Adipocyte (in vitro differentiated cells): Measurements from ENCODE around the gene ZBTB39.

Experiments used
- DNase-seq: peaks from one replicate; pipeline ENCODE4 v3.0.0-alpha.2; 2015; ENCODE audit warnings: low read depth
- H3K27me3 ChIP-seq: replicated peaks from 2 replicates; pipeline ENCODE4 v1.7.0; 2013; ENCODE audit warnings: mild to moderate bottlenecking, low read length, moderate library complexity; ENCODE audit not compliant: control insufficient read depth, insufficient read depth
- H3K36me3 ChIP-seq: 2 replicates; pipeline ENCODE4 v1.7.0; 2013; ENCODE audit warnings: low read length, mild to moderate bottlenecking, moderate library complexity; ENCODE audit not compliant: control insufficient read depth, insufficient read depth, severe bottlenecking
- H3K4me1 ChIP-seq: 2 replicates; pipeline ENCODE4 v1.7.0; 2013; ENCODE audit warnings: mild to moderate bottlenecking, low read length, moderate library complexity; ENCODE audit not compliant: control insufficient read depth, insufficient read depth
- H3K4me3 ChIP-seq: 2 replicates; pipeline ENCODE4 v1.7.0; 2013; ENCODE audit warnings: mild to moderate bottlenecking, low read length, moderate library complexity
- H3K9ac ChIP-seq: 2 replicates; pipeline ENCODE4 v1.7.0; 2013; ENCODE audit warnings: mild to moderate bottlenecking, low read length, moderate library complexity
- H3K9me3 ChIP-seq: 2 replicates; pipeline ENCODE4 v1.7.0; 2013; ENCODE audit warnings: mild to moderate bottlenecking, low read length, moderate library complexity; ENCODE audit not compliant: control insufficient read depth

ZBTB39 gene

DNA sequence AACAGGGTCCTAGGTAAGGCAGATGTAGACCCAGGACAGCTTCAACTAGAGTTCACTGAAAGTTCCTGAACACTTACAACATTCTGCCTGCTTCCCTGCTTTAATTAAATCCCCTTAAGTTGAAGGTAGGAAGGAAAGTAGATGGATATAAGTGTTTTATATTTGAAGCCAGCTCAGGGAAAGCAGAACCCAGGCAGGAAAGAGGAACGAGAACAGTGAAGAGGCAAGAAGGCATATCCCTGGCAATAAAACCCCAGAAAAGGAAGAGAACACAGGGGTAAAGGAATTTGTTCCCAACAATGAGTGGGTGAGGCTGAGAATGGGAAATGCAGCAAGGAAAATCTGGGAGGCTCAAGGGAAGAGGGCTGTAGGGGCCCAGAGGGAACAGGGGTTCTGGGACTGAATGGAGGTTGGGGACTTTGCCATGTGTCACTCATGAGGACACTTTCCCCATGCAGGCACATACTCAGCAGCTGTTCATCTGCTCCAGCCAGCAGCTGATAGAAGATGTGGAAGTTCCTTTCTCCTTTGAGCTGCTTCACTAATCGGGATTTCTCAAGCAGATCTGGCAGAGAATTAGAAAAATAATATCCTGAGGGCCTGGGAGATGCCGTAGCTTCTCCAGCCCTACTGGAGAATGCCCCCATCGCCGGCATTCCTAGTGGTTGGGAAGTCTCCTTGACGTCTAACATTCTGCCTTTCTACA lies 39.9 kb upstream of the ZBTB39 start:
- Histone ChIP-seq H3K4me3 (no peak overlapping the region), H3K36me3 (no peaks in the 10 kb centered on the region), H3K27me3 (peaks cover 73% of the 10 kb centered on the region), H3K4me1 (no peaks in the 10 kb centered on the region), H3K9ac (no peak overlapping the region), H3K9me3 (no peaks in the 10 kb centered on the region)
- DNase-seq: no peak

DNA sequence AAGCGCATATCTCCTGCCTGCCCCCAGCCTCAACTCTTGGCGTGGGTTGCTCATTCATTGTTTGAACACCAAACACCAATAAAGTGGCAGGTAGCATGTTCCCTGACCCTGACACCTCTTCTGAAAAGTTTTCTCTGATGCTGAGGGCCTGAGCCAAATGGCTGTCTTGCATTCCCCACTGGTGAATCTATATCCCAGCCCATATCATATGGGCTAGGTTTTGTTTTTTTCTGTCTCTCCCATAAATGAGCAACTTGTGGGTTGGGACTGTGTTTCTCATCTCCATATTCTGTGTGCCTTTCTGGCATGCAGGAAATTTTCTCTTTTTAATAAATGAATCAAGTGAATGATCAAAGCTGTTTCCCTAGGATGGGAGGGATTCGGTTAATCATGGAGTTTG lies 38.5 kb upstream of the ZBTB39 start:
- H3K9me3 ChIP-seq: no peaks in the 10 kb centered on the region
- no peak for DNase-seq
- no peak overlapping the region for H3K9ac ChIP-seq
- no peaks in the 10 kb centered on the region for H3K4me1 ChIP-seq
- no peak overlapping the region for H3K4me3 ChIP-seq
- H3K36me3 ChIP-seq: no peaks in the 10 kb centered on the region
- peaks cover 84% of the 10 kb centered on the region for H3K27me3 ChIP-seq

DNA sequence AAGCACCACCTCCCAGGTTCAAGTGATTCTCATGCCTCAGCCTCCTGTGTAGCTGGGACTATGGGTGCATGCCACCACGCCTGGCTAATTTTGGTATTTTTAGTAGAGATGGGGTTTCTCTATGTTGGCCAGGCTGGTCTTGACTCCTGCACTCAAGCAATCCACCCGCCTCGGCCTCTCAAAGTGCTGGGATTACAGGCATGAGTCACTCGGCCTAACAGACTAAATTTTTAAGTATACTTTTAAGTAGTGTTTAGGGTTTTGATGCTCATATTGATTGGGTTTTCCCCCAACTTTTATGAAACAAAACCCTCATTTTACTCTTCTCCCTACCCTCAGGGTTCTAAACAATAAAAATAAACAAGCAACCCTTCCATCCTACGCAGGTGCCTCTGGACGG lies 38.1 kb upstream of the ZBTB39 start:
- no peak for DNase-seq
- Histone ChIP-seq H3K4me1 (no peaks in the 10 kb centered on the region), H3K9me3 (no peaks in the 10 kb centered on the region), H3K4me3 (no peak overlapping the region), H3K9ac (no peak overlapping the region), H3K36me3 (no peaks in the 10 kb centered on the region), H3K27me3 (peaks cover 84% of the 10 kb centered on the region)

DNA sequence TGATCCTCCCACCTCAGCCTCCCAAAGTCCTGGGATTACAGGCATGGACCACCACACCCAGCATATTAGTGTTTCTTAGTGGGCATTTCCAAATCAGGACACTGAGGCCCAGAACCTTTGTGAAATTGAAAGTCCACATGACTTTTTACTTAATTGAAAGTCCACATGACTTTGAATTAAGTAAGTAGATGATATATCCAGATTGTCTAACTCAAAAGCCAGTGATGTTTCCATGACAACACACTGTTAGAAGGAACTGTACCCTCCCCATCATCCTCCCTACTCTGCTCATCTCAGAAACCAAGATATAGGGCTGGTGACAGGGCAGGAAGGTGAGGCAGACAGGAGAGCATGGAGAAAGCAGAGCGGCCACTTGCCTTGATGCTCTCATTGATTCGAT lies 36.3 kb upstream of the ZBTB39 start:
- peaks cover 90% of the 10 kb centered on the region for H3K27me3 ChIP-seq
- no peaks in the 10 kb centered on the region for H3K9me3 ChIP-seq
- no peak overlapping the region for H3K4me3 ChIP-seq
- no peak for DNase-seq
- H3K36me3 ChIP-seq: no peaks in the 10 kb centered on the region
- H3K9ac ChIP-seq: no peak overlapping the region
- no peaks in the 10 kb centered on the region for H3K4me1 ChIP-seq

DNA sequence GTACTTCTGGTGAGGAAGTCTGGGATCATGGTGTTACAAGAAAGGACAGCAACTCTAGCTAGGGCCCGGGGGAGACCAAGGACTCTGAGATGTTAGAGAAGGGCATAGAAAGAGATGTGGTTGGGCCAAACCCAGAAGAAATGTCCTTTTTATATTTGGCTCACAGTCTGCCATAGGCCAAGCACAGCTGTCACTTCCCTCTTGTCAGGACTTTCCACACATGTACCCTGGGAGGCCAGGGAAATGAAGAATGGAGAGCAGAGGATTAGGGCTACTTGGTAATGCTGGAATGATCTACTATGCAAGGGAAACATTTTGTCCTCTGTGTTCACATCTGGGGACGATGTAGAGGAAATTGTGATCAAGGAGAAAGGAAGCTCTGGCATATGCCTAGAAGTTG lies 34.4 kb upstream of the ZBTB39 start:
- Histone ChIP-seq H3K27me3 (peaks cover 85% of the 10 kb centered on the region), H3K4me3 (no peak overlapping the region), H3K36me3 (no peaks in the 10 kb centered on the region), H3K9me3 (no peaks in the 10 kb centered on the region), H3K4me1 (no peaks in the 10 kb centered on the region), H3K9ac (no peak overlapping the region)
- DNase-seq: no peak

DNA sequence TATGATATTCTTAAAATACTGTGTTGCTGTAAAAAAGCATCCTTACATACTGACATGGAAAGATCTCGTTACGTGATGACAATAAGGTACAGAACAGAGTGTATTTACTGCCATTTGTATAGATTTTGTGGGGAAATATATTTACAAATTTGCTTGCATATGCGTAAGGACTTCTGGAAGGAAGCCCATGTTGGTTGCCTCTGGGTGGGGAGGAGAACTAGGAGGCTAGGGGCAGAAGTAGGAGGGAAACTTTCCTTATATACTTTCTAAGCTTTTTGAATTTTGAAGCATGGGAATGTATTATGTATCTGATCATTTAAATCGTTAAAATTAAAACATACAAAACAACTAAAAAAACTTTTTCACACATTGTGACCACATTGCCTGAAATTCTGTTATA lies 33.9 kb upstream of the ZBTB39 start:
- Histone ChIP-seq H3K36me3 (no peaks in the 10 kb centered on the region), H3K4me1 (no peaks in the 10 kb centered on the region), H3K9me3 (no peaks in the 10 kb centered on the region), H3K9ac (no peak overlapping the region), H3K27me3 (peaks cover 85% of the 10 kb centered on the region), H3K4me3 (no peak overlapping the region)
- DNase-seq: no peak

DNA sequence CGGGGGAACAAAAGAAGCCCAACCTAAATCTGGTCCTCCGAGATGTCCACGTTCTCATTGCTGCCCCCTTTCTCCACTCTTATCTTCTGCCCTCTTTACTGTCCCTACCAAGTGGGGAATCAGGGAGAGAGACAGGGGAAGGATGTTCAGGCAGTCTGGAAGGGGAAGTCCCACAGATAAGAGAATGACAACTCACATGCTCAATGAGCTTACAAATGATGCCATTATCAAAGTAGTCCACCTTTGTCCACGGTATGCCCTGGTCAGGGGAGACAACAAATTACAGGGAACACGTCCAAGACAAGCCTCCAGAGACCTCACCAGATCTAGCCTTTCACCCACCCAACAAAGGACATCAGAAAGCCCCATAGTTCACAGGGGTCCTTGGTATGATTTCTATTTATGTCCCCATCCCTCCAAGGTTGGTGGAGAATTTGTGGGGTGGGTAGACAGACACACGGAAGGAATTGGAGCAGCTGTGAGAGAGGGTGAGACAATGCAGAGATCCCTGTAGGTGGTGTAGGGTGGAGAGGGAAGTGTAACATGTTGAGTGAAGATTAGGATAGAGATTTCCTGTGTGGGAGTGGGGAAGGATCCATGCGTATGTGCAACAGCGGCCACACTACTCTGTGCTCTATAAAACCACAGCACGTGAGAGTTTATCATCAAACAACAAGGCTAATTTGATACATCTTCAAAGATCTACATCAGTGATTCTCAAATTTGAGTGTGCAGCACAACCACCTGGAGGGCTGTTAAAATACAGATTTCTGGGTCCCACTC lies 32.9 kb upstream of the ZBTB39 start:
- Histone ChIP-seq H3K4me3 (no peak overlapping the region), H3K9ac (no peak overlapping the region), H3K9me3 (no peaks in the 10 kb centered on the region), H3K27me3 (peaks cover 81% of the 10 kb centered on the region), H3K36me3 (no peaks in the 10 kb centered on the region), H3K4me1 (no peaks in the 10 kb centered on the region)
- no peak for DNase-seq

DNA sequence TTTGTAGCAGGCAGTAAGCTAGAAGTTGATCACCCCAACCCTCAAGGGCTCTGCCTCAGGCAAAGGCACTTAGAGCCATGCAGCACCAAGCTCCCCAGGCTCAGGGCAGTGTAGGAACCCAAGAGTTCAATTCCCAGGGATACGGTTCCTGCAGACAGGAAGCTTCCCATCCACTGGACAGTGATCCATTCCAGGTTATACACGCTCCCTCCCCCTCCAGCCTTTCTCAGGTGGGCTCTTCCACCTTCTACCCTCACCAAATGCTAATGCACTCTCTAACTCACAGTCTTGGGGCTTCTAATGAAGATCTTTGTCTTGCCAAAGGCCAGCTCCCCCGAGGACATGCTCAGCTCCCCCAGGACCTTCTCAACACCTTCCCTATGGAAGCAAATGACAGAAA lies 30.9 kb upstream of the ZBTB39 start:
- no peak for DNase-seq
- Histone ChIP-seq H3K9me3 (no peaks in the 10 kb centered on the region), H3K9ac (no peak overlapping the region), H3K4me1 (no peaks in the 10 kb centered on the region), H3K36me3 (no peaks in the 10 kb centered on the region), H3K27me3 (peaks cover 67% of the 10 kb centered on the region), H3K4me3 (no peak overlapping the region)

DNA sequence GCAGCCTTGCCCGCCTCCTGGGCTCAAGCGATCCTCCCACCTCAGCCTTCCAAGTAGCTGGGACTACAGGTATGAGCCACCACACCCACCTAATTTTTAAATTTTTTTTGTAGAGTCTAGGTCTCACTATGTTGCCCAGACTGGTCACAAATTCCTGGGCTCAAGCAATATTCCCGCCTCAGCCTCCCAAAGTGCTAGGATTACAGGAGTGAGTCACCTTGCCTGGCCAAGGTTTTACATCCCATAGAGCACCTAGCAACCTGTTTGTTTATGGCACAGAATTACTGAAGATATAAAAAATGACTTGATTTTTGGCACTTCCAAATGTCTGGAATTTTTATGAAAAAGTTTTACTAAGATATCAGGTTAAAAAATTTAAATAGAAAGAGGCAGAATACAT lies 27.1 kb upstream of the ZBTB39 start:
- no peak for DNase-seq
- peaks cover 64% of the 10 kb centered on the region for H3K27me3 ChIP-seq
- no peaks in the 10 kb centered on the region for H3K9me3 ChIP-seq
- no peaks in the 10 kb centered on the region for H3K36me3 ChIP-seq
- H3K9ac ChIP-seq: no peak overlapping the region
- H3K4me3 ChIP-seq: no peak overlapping the region
- H3K4me1 ChIP-seq: no peaks in the 10 kb centered on the region

DNA sequence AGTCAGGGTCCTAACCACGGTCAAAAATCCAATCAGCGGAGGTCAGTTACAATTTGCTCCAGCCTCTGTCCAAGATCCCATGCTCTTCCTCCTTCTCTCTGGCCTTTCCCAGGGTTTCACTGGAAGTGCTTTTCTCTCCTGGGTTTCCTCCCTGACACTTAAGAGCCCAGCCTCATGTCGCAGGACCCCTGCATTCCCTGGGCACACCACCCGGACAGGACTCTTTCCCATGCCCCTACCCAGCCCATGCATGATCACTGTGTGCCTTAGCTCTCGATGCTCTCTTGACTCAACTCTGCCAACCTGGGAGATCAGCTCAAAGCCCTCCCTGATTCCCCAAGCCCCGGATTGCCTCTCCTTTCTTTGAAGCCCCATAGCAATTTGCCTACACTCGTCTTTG lies 25.4 kb upstream of the ZBTB39 start:
- Histone ChIP-seq H3K9ac (no peak overlapping the region), H3K27me3 (peaks cover 59% of the 10 kb centered on the region), H3K4me1 (no peaks in the 10 kb centered on the region), H3K9me3 (no peaks in the 10 kb centered on the region), H3K4me3 (no peak overlapping the region), H3K36me3 (no peaks in the 10 kb centered on the region)
- DNase-seq: no peak

DNA sequence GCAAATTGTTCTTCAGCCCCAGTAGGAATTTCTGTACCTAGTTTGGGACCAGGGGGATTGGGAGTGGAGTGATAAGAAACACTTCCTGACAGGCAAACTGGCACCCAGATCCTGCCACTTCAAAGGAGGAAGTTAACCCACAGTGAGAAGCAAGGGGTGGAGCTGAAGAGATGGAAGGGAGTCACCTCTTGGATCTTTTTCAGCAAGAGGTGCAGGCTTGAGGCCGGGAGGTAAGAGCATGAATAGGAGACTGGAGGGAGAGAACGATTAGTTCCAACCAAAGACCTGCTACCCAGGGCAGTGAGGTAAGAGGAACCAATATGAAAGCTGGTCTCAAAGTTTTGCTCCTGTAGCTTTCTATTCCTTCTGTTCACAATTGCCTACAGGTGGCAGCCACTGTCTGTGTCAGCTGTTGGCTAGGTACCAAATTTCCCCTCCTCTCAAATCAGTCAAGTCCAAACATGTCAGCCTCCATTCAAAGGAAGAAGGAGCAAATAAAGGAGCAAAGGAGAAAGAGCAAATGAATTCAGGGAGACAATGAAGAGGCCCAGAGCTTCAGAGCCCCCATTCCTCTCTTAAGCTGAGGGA lies 24.9 kb upstream of the ZBTB39 start:
- no peak for DNase-seq
- no peaks in the 10 kb centered on the region for H3K9me3 ChIP-seq
- peaks cover 64% of the 10 kb centered on the region for H3K27me3 ChIP-seq
- H3K4me3 ChIP-seq: no peak overlapping the region
- no peaks in the 10 kb centered on the region for H3K4me1 ChIP-seq
- no peak overlapping the region for H3K9ac ChIP-seq
- H3K36me3 ChIP-seq: no peaks in the 10 kb centered on the region
